GM23338 (cell line): ENCODE data around the gene PCBP3. TPM values are rescaled to one million over a fixed set of nuclear protein-coding genes. Genes with fewer than 3 reads are reported as not detected.

ENCODE experiments used
- ATAC-seq: fragments of 200-7000 bp; cut with Tn5 transposase; 3 replicates; pipeline ENCODE4 v1.9.1; 2020
- DNase-seq: peaks from one replicate; pipeline ENCODE4 v3.0.0-alpha.2; 2015; ENCODE audit warnings: low spot score
- H2AFZ ChIP-seq: fragments of 200-600 bp; sonication (generic); 2 replicates; pipeline ENCODE4 v1.8.0; 2016; ENCODE audit warnings: antibody characterized with exemption, mild to moderate bottlenecking, moderate library complexity
- H3F3A ChIP-seq: fragments of 200-600 bp; sonication (generic); replicated peaks from 2 replicates; pipeline ENCODE4 v1.8.0; 2017; ENCODE audit warnings: antibody characterized with exemption, mixed run types, low read depth
- H3K27ac ChIP-seq: fragments of 200-600 bp; sonication (generic); 2 replicates; pipeline ENCODE4 v1.6.1; 2016; ENCODE audit warnings: low read depth
- H3K27me3 ChIP-seq: fragments of 200-600 bp; sonication (generic); 2 replicates; pipeline ENCODE4 v1.8.0; 2016; ENCODE audit warnings: mild to moderate bottlenecking, mixed run types, moderate library complexity; ENCODE audit not compliant: insufficient read depth
- H3K36me3 ChIP-seq: fragments of 200-600 bp; sonication (generic); 2 replicates; pipeline ENCODE4 v1.8.0; 2016; ENCODE audit warnings: mild to moderate bottlenecking; ENCODE audit not compliant: insufficient read depth
- H3K4me1 ChIP-seq: fragments of 200-600 bp; sonication (generic); 2 replicates; pipeline ENCODE4 v1.8.0; 2016; ENCODE audit warnings: mild to moderate bottlenecking, moderate library complexity; ENCODE audit not compliant: insufficient read depth
- H3K4me2 ChIP-seq: fragments of 200-600 bp; sonication (generic); 2 replicates; pipeline ENCODE4 v1.7.1; 2017; ENCODE audit warnings: mixed run types
- H3K4me3 ChIP-seq: fragments of 200-600 bp; sonication (generic); 2 replicates; pipeline ENCODE4 v1.6.1; 2016; ENCODE audit warnings: mixed run types
- H3K79me2 ChIP-seq: fragments of 200-600 bp; sonication (generic); replicated peaks from 2 replicates; pipeline ENCODE4 v1.8.0; 2017; ENCODE audit warnings: mild to moderate bottlenecking; ENCODE audit not compliant: insufficient read depth
- H3K9me2 ChIP-seq: fragments of 200-600 bp; sonication (generic); 2 replicates; pipeline ENCODE4 v1.8.0; 2017; ENCODE audit not compliant: insufficient read depth
- H4K20me1 ChIP-seq: fragments of 200-600 bp; sonication (generic); replicated peaks from 2 replicates; pipeline ENCODE4 v1.8.0; 2017; ENCODE audit warnings: mild to moderate bottlenecking; ENCODE audit not compliant: insufficient read depth
- H3K27ac Mint-ChIP-seq: 2 replicates; pipeline ENCODE4 v1.8.0; 2020; ENCODE audit warnings: inconsistent platforms, mild to moderate bottlenecking, moderate library complexity, mixed read lengths
- H3K27me3 Mint-ChIP-seq: 3 replicates; pipeline ENCODE4 v1.8.0; 2022; ENCODE audit warnings: low read depth, mild to moderate bottlenecking, moderate library complexity, mixed read lengths, inconsistent platforms; ENCODE audit not compliant: insufficient read depth, poor library complexity
- H3K36me3 Mint-ChIP-seq: 3 replicates; pipeline ENCODE4 v1.8.0; 2021; ENCODE audit warnings: low read depth, mild to moderate bottlenecking, inconsistent platforms, moderate library complexity, mixed read lengths
- H3K4me1 Mint-ChIP-seq: 3 replicates; pipeline ENCODE4 v1.8.0; 2020; ENCODE audit warnings: mild to moderate bottlenecking, inconsistent platforms, mixed read lengths
- H3K4me3 Mint-ChIP-seq: 3 replicates; pipeline ENCODE4 v1.8.0; 2021; ENCODE audit warnings: moderate library complexity, mild to moderate bottlenecking, inconsistent platforms, mixed read lengths
- H3K9me3 Mint-ChIP-seq: 3 replicates; pipeline ENCODE4 v1.8.0; 2020; ENCODE audit warnings: moderate library complexity, mild to moderate bottlenecking, inconsistent platforms, mixed read lengths
- CREB1 ChIP-seq: fragments of 250-450 bp; sonication (Bioruptor Pico); IDR thresholded peaks from 2 replicates; pipeline ENCODE4 v1.5.0; 2020; ENCODE audit warnings: low read depth, mild to moderate bottlenecking, moderate library complexity
- EZH2 ChIP-seq: fragments of 200-600 bp; sonication (generic); IDR thresholded peaks from one replicate; pipeline ENCODE4 v1.8.0; 2017; ENCODE audit warnings: antibody characterized with exemption, mild to moderate bottlenecking, low read depth; ENCODE audit not compliant: unreplicated experiment
- JUNB ChIP-seq: IDR thresholded peaks from one replicate; pipeline ENCODE4 v1.6.1; 2016; ENCODE audit warnings: antibody characterized with exemption; ENCODE audit not compliant: unreplicated experiment
- POLR2AphosphoS5 ChIP-seq: IDR thresholded peaks from 2 replicates; pipeline ENCODE4 v1.6.1; 2016; ENCODE audit warnings: antibody characterized with exemption, low read depth
- STAT1 ChIP-seq: IDR thresholded peaks from one replicate; pipeline ENCODE4 v1.6.1; 2016; ENCODE audit warnings: antibody characterized with exemption; ENCODE audit not compliant: unreplicated experiment
- ZNF114 ChIP-seq: fragments of 250-450 bp; sonication (Bioruptor Pico); IDR thresholded peaks from 2 replicates; pipeline ENCODE4 v1.5.0; 2020; ENCODE audit warnings: mild to moderate bottlenecking, moderate library complexity
- polyA plus RNA-seq: library from polyadenylated mRNA; unstranded; fragments of >200 nt; fragmentation: Nextera tagmentation; extraction: Ambion mirVana; gene quantifications from 2 replicates; pipeline ENCODE4 v1.2.1, GENCODE V29; 2016
- total RNA-seq: library from RNA; depleted of rRNA; stranded (reverse); fragments of >200 nt; shearing (Covaris generic); gene quantifications from 2 replicates; pipeline ENCODE4 v1.2.3, GENCODE V29; 2014
- TF ChIP-seq, protein P1 (sequence below), 2 experiments: fragments of 200-600 bp in 1 of 2; sonication (generic) in 1 of 2; conservative IDR thresholded peaks; 2 replicates each; pipeline versions ENCODE4 v1.5.1 to v1.6.1; 2016 to 2017; ENCODE audit warnings: antibody characterized with exemption in 2 of 2, low read depth in 2 of 2, mild to moderate bottlenecking in 2 of 2, moderate library complexity in 1 of 2
- TF ChIP-seq, protein P2 (sequence below): IDR thresholded peaks from one replicate; pipeline ENCODE4 v1.6.1; 2018; ENCODE audit warnings: antibody characterized with exemption; ENCODE audit not compliant: unreplicated experiment

Gene PCBP3
- total and polyA plus RNA-seq, 2 experiments from 2014 or later: 7.1 to 9.1 TPM

DNA sequence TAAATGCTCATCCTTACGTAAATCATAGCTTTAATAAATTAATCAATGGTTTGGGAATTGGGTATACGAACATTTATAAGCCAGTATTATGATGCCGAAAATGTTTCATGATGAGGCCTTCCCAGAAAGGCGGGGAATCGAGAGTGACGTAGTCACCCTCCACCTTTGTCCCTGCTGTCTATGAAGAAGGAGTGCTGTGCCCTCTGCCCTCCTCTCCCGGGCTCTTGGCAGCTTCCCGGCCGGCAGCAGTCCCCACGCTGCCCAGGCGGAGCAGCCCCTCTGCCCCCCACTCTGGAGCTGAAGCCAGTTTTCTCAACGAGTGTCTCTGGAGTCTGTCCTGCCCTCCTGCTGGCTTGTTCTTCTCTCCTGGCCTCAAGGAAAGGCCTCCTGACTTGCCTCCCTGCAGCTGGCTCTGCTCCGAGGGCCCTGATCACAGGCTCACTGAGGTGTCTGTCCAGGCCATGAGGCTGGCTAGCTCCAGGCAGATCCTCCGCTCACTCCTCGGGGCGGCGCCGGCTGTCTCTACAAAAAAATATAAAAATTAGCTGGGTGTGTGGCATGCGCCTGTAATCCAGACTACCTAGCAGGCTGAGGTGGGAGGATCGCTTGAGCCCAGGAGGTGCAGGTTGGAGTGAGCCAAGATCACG lies 187.3 kb downstream of the PCBP3 start:
- Histone ChIP-seq H4K20me1 (no peaks in the 10 kb centered on the region), H3F3A (no peaks in the 10 kb centered on the region), H3K4me2 (no peak overlapping the region), H2AFZ (no peak overlapping the region), H3K27ac (no peak overlapping the region), H3K4me1 (no peaks in the 10 kb centered on the region), H3K79me2 (no peaks in the 10 kb centered on the region), H3K27me3 (no peaks in the 10 kb centered on the region), H3K4me3 (no peak overlapping the region), H3K36me3 (no peaks in the 10 kb centered on the region), H3K9me2 (no peaks in the 10 kb centered on the region)
- Mint-ChIP-seq H3K27ac (no peak overlapping the region; the same call in 1 of the 2 replicates), H3K27me3 (peaks cover 12% of the 10 kb centered on the region), H3K36me3 (no peaks in the 10 kb centered on the region; the same call in 2 of the 3 replicates), H3K9me3 (no peaks in the 10 kb centered on the region), H3K4me3 (no peak overlapping the region), H3K4me1 (no peaks in the 10 kb centered on the region; the same call in 1 of the 3 replicates)
- TF ChIP-seq, protein P1, sequence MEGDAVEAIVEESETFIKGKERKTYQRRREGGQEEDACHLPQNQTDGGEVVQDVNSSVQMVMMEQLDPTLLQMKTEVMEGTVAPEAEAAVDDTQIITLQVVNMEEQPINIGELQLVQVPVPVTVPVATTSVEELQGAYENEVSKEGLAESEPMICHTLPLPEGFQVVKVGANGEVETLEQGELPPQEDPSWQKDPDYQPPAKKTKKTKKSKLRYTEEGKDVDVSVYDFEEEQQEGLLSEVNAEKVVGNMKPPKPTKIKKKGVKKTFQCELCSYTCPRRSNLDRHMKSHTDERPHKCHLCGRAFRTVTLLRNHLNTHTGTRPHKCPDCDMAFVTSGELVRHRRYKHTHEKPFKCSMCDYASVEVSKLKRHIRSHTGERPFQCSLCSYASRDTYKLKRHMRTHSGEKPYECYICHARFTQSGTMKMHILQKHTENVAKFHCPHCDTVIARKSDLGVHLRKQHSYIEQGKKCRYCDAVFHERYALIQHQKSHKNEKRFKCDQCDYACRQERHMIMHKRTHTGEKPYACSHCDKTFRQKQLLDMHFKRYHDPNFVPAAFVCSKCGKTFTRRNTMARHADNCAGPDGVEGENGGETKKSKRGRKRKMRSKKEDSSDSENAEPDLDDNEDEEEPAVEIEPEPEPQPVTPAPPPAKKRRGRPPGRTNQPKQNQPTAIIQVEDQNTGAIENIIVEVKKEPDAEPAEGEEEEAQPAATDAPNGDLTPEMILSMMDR (conservative IDR thresholded peaks at IDR 0.05; ENCODE audit: low read depth in 2 of 2): no peak
- TF ChIP-seq JUNB: no peak
- no peak for DNase-seq
- ATAC-seq: no peak

- no peaks in the 10 kb centered on the region for H4K20me1 ChIP-seq
- DNase-seq: no peak
- H3F3A ChIP-seq: no peaks in the 10 kb centered on the region
- ATAC-seq: no peak
- no peaks in the 10 kb centered on the region for H3K27me3 ChIP-seq
- H3K36me3 ChIP-seq: no peaks in the 10 kb centered on the region
- no peaks in the 10 kb centered on the region for H3K9me3 Mint-ChIP-seq
- H3K4me3 Mint-ChIP-seq: no peak overlapping the region
- H3K27me3 Mint-ChIP-seq: peaks cover 13% of the 10 kb centered on the region
- H3K4me3 ChIP-seq: no peak overlapping the region
- no peaks in the 10 kb centered on the region for H3K79me2 ChIP-seq
- H3K27ac ChIP-seq: no peak overlapping the region
- H3K4me1 ChIP-seq: no peaks in the 10 kb centered on the region
- no peak overlapping the region for H3K4me2 ChIP-seq
- no peaks in the 10 kb centered on the region; the same call in 2 of the 3 replicates for H3K36me3 Mint-ChIP-seq
- no peaks in the 10 kb centered on the region for H3K9me2 ChIP-seq
- peaks cover 7% of the 10 kb centered on the region; the same call in 2 of the 3 replicates for H3K4me1 Mint-ChIP-seq
- H2AFZ ChIP-seq: no peak overlapping the region
- H3K27ac Mint-ChIP-seq: no peak overlapping the region
- TF ChIP-seq POLR2AphosphoS5 (no peak), STAT1 (no peak), CREB1 (CRISPR knock-in tag) (no peak), EZH2 (no peak), ZNF114 (CRISPR knock-in tag) (no peak), JUNB (no peak)
- TF ChIP-seq, protein P2, sequence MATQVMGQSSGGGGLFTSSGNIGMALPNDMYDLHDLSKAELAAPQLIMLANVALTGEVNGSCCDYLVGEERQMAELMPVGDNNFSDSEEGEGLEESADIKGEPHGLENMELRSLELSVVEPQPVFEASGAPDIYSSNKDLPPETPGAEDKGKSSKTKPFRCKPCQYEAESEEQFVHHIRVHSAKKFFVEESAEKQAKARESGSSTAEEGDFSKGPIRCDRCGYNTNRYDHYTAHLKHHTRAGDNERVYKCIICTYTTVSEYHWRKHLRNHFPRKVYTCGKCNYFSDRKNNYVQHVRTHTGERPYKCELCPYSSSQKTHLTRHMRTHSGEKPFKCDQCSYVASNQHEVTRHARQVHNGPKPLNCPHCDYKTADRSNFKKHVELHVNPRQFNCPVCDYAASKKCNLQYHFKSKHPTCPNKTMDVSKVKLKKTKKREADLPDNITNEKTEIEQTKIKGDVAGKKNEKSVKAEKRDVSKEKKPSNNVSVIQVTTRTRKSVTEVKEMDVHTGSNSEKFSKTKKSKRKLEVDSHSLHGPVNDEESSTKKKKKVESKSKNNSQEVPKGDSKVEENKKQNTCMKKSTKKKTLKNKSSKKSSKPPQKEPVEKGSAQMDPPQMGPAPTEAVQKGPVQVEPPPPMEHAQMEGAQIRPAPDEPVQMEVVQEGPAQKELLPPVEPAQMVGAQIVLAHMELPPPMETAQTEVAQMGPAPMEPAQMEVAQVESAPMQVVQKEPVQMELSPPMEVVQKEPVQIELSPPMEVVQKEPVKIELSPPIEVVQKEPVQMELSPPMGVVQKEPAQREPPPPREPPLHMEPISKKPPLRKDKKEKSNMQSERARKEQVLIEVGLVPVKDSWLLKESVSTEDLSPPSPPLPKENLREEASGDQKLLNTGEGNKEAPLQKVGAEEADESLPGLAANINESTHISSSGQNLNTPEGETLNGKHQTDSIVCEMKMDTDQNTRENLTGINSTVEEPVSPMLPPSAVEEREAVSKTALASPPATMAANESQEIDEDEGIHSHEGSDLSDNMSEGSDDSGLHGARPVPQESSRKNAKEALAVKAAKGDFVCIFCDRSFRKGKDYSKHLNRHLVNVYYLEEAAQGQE: no peak
- TF ChIP-seq, protein P1 (conservative IDR thresholded peaks at IDR 0.05; ENCODE audit: low read depth in 2 of 2): no peak
Measured at GRCh38 chr21:45831991-45832740, 188.6 kb downstream of the PCBP3 start.
